OCI-M1 (cell line): ENCODE measurements around the gene PARP6.

ENCODE experiments used
- DNase-seq: peaks from one replicate; lab custom pipeline; 2025; lab: John Stamatoyannopoulos, UW

The PARP6 gene

DNA sequence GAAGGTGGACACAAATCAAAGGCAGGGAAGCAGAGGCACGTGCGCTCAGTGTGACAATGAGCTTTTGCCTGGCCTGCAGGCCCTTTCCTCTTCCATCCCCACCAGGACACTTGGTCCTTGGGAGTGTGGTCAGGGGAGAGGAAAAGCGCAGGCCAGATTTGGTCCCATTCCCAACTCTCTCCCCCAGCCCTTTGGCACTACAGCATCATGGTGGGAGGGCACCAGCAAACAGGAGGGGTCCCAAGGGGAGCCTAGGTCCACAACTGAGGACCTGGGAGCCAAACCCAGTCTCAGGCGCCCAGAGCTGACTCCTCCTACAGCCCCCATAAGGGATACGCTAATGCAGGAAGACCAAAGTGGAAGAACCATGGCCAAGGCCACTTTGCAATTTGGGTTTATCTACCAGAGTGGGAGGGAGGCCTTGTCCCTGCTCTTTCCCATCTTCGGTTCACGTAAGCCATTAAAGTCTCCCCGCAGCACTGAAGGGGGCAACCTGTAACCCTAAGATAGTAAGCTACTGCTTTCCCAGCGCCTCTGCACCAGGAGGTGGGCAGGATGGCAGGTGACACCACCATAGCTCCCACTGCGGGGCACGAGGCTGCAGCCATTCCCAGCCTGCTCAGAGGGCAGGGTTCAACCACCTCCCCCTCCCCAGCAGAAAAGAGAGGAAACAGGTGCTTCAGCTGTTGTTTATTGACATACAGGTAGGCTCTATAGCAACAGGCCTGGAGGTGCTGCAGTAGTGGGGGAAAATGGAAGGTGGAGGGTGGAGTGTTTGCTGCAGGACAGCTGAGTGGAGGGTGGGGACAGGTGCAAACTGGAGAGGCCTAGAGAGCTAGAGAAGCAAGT is 73.8 kb downstream of the PARP6 start:
- DNase-seq = no peak

GRCh38 chr15:72197460-72198355 is 74.6 kb downstream of the PARP6 start, which contains the start of gene GRAMD2A:
GRAMD2A (minus strand) TSS chr15:72197787.
- DNase-seq = no peak

GRCh38 chr15:72197041-72197459 is 75.3 kb downstream of the PARP6 start:
- no peak for DNase-seq

- DNase-seq = no peak
Measured at GRCh38 chr15:72196409-72197040, 75.8 kb downstream of the PARP6 start.

DNA sequence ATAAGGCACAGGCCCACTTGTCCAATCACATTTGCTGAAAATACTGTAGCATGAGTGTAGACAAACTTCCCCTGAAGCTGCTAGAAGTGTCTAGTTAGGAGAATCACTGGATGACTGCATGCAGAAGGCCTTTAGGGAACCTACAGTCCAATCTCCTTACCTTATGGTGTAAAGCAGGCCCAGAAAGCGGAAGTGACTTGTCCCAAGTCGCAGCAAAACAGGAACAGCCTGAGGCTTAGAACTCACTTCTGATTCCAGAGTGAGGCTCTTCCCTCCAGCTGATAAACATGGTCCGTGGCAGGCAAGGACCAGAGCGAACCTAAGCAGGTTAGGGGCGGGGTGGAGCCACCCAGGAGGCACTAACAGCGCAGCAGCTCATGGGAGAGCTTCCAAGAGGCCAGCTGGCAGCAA is 77.2 kb downstream of the PARP6 start:
- peak; percentile 95 for DNase-seq

DNA sequence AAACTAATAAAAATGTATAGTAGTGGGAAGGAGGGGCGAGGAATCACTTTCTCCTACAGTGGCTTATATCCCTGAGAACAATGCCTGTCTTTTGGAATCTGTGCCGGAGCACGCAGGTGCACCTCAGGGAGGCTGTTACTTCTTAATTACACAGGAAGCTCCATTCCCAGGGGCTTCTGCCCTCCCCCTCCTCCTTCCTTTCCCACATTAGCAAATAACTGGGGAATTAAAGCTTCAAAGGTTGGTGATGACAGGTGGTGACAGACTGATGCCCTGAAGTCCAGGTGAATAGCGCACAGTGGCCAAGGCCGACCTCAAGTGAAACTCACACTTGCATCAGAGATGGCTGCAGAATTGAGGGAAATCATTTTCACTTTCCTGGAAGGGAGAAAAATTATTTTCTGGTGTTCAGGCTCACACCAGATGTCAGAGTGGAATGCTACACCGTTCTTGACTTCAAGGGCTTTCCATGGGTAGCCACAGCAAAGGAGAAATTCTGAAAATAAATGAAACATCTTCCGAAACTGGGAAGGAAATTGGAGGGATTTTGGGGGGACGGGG is 78.4 kb downstream of the PARP6 start:
- no peak for DNase-seq

DNA sequence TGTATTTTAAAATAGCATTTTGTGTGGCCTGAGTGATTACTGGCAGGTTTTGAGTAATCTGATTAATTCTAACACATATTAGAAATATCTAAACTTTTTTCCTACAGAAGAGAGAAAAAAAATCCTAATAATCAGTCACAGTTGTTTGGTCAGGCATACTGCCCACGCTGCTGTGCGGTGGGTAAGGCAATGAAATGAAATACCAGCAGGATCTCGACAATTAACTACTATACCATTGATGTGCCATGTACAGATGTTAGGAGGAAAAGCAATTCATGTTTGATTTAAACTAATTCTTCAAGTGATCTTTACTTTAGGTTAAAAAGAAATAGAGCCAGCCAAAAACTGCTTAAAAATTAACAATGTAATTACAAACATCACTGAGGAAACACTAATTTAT is 79.9 kb downstream of the PARP6 start:
- no peak for DNase-seq
